Keratinocyte (primary cell): ENCODE data around the gene COL11A1.

ENCODE experiments used
- EZH2 ChIP-seq: IDR thresholded peaks from one replicate; pipeline ENCODE4 v1.6.1; 2012; ENCODE audit warnings: inconsistent platforms, mild to moderate bottlenecking, low read length, moderate library complexity
- TF ChIP-seq, protein P1 (sequence below), 3 experiments: IDR thresholded peaks in 1 of 3; conservative IDR thresholded peaks in 1 of 3; optimal IDR thresholded peaks in 1 of 3; 2 replicates in 2 of 3; 3 replicates in 1 of 3; pipeline versions ENCODE3 to v1.5.1; 2011; ENCODE audit warnings: low read length in 3 of 3, mild to moderate bottlenecking in 3 of 3, moderate library complexity in 2 of 3, control low read depth in 1 of 3, inconsistent platforms in 1 of 3; ENCODE audit not compliant: insufficient read depth in 2 of 3; ENCODE audit errors: extremely low read depth in 1 of 3

DNA sequence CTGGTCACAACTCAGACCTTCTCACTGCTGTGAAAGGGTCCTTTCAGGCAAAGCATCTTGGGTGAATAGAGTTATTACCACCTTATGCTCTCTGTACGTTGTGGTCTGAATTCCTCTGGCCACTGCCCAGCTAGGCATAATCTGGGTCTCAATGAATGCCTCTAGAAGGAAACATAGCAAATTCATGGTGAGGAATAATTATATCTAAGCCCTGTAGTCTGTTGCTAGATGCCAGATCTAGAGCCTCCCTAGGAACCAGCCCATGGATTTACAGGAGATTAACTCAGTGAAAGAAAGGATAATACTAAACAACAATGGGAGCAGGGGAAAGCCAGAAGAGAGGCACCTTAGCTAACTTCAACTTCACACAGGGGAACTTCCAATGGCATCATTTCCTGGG lies 2.4 kb upstream of the COL11A1 start:
- TF ChIP-seq, protein P1, sequence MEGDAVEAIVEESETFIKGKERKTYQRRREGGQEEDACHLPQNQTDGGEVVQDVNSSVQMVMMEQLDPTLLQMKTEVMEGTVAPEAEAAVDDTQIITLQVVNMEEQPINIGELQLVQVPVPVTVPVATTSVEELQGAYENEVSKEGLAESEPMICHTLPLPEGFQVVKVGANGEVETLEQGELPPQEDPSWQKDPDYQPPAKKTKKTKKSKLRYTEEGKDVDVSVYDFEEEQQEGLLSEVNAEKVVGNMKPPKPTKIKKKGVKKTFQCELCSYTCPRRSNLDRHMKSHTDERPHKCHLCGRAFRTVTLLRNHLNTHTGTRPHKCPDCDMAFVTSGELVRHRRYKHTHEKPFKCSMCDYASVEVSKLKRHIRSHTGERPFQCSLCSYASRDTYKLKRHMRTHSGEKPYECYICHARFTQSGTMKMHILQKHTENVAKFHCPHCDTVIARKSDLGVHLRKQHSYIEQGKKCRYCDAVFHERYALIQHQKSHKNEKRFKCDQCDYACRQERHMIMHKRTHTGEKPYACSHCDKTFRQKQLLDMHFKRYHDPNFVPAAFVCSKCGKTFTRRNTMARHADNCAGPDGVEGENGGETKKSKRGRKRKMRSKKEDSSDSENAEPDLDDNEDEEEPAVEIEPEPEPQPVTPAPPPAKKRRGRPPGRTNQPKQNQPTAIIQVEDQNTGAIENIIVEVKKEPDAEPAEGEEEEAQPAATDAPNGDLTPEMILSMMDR (optimal IDR thresholded peaks at IDR 0.05 in 1 of 3, IDR thresholded peaks at IDR 0.05 in 1 of 3, conservative IDR thresholded peaks at IDR 0.05 in 1 of 3; ENCODE audit: extremely low read depth in 1 of 3, insufficient read depth in 2 of 3, low read length in 3 of 3): no peak
- TF ChIP-seq EZH2: no peak
